ENCODE data around the gene EMX1.

The EMX1 gene

GRCh38 chr2:72946466-72946865 lies 29.1 kb downstream of the EMX1 start:
- no peak for DNase-seq

DNA sequence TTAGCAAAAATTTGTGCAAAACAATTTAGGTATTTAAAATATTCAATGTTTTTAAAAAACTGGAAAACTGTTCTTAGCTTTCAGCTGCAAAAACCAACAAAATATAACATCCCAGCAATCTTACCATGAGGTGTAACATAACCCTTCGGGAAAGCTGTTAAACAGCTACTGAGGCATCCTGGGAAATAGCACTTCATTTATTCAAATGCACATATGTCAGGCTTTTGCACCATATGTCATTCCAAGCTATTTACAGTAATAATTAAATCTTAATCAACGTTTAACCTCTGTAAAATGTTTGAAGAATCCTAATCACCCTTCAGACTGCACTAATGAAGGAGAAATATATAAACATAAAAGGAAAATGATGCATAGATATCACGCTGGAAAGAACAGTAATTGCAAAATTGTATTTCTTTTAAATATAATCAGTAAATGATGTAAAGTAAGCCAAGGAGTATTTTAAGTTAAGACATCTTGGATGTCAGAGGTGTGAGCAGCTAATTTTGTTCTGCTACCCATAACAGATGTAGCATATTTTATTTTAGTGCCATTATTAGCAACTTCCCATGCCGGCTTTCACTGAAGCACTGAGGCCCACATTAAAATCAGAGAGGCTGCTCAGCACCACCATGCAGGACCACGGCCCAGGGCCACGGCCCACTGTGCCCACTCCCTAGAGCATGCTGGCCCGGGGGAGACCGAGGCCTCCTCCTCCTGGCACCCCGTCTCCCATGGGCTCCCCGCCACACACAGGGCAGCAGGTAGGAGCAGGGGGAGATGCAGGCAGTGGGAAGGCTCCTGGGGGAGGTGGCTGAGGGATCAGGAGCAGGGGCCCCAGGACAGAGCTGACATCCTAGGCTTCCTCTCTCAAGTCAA lies 30.9 kb downstream of the EMX1 start:
- no peak for DNase-seq

- DNase-seq: no peak
Measured at GRCh38 chr2:72949045-72949444, 31.7 kb downstream of the EMX1 start.

DNA sequence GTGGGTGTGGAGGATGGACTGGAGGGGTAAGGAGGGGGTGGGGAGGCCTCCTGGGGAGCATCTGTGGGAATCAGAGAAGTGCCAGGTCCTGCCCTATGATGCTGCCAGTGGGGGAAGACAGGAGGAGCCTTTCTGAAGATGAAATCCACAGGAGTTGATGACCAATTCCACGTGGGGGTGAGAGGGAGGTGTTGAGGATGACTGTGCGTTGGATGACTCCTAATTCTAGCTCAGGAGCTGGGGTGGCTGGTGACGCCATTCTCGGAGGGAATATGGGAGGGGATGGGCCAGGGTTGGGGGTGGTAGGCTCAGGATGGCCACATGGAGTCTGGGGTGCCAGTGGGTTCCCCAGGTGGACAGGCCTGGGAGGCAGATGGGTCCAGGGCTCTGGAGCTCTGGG lies 32.3 kb downstream of the EMX1 start:
- DNase-seq: no peak

DNA sequence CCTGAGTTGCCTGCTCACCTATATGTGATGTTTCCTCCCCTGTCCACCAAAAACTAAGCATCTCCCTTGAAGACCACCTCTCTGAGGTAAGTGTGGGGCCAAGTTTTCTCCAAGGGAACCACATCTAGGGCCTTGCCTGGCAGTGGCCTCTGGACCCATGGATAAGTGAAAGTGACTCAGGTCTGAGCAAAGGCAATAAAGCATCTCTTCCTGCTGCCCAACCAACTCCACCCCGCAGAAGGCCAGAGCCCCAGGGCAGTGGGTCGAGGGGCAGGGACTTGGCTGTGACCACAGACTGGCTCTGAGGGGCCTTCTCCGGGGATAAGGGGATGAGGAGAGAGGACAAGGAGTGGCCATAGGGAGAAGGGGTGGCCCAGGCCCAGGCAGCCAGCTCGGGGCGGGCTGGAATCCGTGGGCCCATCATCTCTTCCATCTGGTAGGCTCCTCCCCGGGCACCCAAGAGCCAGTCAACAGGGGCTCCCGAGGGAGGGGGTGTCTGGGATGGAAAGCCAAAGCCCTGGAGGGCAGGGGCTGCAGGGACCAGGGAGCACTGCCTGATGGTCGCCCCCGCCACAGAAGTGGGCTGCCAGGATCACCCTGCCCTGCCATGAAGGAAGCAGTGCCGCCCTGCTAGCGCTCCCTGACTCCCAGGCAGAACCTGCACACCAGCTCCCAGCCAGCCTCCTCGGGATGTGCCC lies 33.4 kb downstream of the EMX1 start:
- DNase-seq: no peak

GRCh38 chr2:72951303-72952095 lies 34.2 kb downstream of the EMX1 start:
- no peak for DNase-seq

DNA sequence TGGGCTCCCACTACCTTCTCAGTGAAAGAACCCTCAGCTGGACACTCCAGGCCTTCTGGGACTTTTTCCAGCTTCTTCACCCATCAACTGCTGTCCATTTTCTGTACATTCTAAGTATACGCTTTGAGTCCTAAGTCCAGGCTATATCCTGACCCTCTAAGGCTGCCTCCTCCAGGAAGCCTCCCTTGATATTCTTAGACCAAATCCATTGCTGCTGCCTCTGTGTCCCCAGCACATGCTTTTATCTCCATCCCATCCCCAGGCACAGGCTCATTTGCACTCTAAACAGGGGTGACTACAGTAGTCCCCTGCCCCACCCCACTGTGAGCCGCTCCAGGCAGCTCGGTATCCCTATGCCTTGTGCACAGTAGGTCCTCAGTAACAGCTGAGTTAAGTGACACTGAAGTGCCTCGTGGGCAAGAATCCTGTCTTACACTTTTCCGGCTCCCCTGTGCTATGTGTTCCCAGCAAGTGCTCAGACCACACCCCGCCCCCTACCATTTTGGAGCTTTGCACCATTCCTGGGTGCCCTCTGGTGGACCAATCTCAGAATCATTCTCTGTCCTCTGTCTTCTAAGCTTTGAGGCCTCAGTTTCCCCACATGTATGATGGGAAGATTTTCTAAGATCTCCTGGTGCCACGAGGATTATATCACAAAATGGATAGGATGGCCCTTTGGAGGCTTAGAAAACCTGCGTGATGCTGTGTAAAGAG lies 34.9 kb downstream of the EMX1 start:
- DNase-seq: no peak

DNA sequence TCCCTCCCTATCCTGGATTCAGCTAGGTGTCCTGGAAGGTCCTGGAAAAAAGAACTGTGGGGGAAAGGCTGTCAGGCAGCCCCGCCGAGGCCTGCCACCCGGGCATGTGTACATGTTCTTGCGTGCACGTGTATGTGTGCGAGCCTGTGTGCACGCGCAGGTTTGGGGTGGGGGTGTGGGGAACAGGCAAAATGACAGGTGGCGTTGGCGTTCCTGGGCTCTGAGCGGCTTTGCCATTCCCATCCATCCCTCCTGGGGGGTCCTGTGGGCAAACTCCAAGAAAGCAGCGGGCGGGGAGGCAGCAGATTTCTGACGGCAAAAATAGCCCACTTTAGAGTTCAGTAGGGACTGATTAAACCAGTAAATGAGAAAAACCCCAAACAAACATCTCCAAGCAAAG lies 35.6 kb downstream of the EMX1 start:
- DNase-seq: no peak

GRCh38 chr2:72953528-72953927 lies 36.2 kb downstream of the EMX1 start:
- no peak for DNase-seq

DNA sequence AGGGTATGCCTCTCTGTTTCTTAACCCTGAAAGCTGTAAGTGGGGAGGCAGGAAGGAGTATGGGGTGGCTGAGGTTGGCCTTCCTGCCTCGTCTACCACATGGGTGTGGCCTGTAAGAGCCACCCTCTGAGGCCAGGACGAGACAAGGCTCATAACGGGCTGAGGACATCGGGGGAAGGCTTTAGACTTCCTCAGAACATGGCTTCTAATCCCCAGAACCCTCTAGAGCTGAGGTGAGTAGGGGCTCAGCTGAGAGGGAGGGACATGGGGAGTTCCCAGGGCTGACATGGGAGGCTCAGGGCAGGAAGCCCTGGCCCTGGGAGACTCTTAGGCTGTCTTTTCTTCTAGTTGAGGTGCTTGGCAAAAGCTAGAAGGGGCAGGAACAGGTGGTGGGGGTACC lies 36.7 kb downstream of the EMX1 start:
- DNase-seq: no peak

- DNase-seq: no peak
Measured at GRCh38 chr2:72954376-72955227, 37.3 kb downstream of the EMX1 start.

DNA sequence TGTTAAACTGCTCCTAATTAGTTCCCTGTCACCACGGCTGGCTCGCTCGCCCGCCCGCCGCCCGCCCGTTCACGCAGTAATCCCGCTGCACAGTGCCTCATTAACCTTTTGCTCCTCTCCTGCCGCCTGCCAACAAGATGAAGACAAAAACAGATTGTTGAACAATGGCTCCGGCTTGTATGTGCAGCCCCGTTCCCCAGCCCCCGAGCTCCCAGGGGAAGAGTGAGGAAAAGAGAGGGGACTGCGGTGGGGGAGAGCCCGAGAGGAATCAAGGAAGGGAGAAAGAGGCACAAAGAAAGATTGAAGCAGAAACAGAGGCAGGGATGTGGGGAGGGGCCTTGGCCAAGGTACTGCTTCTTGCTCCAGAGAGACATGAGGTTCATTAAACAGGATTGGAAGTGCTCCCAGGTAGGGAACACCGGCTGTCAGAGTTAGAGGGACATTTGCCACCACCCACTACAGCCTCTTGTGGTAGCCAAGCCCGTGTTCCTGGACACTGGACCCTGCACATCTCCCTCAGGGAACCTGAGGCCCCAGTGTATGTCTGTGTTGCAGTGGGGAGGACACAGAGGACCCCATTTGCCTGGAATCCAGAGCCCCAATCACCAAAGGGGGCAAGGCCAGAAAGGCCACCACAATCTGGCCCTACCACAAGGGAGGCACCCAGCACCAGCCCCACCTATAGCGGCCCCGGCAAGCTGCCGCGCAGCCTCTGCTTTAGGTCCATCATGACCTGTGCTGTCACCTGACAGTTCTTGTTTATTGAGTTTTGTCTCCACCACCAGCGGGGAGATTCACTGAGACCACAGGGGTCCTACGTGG lies 38.1 kb downstream of the EMX1 start:
- no peak for DNase-seq

GRCh38 chr2:72956050-72956395 lies 38.7 kb downstream of the EMX1 start:
- no peak for DNase-seq

- no peak for DNase-seq
Measured at GRCh38 chr2:72956936-72957335, 39.6 kb downstream of the EMX1 start.

GRCh38 chr2:72958542-72959385 lies 41.4 kb downstream of the EMX1 start:
- no peak for DNase-seq

DNA sequence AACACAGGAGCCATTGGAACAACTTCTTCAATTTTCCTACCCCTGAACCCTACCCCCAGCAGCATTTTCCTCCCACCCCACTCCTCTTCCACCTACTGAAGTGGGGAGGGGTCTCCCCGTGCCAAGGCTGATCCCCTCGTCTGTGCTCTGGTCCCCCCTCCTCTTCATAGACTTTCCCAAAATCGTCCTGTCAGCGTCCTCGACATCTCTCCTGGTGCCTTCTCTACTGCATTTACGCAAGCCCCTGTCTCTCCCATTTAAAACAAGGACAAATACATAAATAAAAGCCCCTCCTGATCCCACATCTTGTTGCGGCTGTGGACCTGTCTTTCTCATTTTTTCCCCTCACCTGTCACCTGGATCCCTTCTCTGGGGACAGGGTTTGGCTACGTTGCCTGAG lies 42.2 kb downstream of the EMX1 start:
- no peak for DNase-seq

- DNase-seq: no peak
Measured at GRCh38 chr2:72959995-72960981, 43.0 kb downstream of the EMX1 start.

DNA sequence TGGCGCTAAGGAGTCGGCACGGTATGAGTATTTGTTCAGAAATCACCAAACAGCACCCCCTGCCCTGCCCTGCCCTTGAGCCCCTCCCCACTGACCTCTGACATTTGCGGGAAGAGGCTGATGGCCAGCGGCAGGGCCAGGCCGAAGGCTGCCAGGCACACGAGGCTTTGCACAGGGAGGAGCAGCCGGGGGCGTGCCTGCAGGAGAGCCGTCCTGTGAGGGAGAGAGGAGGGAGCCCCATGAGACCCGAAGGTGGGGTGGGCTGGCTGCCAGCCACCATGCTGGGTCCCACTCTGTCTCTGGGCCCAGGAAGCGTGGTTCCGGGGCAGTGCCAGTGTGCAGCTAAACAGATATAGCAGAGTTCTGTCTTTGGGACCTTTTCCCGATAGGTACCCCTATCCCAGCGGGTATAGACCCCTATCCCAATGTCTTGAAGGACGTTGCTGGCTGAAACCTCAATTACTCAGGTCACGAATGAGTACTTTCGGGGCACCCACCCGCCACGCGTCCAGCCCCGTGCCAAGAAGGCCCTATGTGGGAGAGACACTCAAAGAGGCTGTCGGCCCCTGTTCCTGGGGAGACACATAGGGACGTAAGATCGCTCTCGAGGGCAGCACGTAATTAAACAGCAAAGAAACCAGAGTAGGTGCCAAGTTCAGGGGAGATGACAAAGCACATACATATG lies 43.9 kb downstream of the EMX1 start:
- DNase-seq: no peak
